HTR-8/SVneo (cell line): Measurements from ENCODE around the gene ITPR1.
"Not testable (repeated sequence)": the region's sequence is repeated elsewhere in the genome, so short reads cannot be mapped to it uniquely, and the experiment has no call there.

Experiments
- DNase-seq: peaks from one replicate; pipeline ENCODE4 v3.0.0; 2011; ENCODE audit warnings: low spot score, mixed read lengths; ENCODE audit not compliant: insufficient read length
- FAIRE-seq: peaks from 2 replicates; lab custom pipeline; 2011; peaks lifted over from hg19 to GRCh38; lab: Jason Lieb, UNC

ITPR1 gene

DNA sequence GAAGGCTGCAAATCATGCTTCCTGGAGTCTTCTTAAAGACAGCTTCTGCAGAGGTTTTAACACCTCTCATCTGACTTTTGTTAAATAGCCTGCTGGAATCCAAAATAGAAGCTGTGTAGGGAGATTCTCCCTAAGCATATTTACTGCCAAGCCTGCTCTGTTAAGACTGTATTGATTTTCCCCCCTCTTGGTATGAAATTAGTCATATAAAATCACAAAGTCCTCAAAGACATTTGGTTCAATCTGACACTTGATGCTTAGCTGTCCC lies 94.6 kb downstream of the ITPR1 start:
- DNase-seq: no peak
- no peak for FAIRE-seq

DNA sequence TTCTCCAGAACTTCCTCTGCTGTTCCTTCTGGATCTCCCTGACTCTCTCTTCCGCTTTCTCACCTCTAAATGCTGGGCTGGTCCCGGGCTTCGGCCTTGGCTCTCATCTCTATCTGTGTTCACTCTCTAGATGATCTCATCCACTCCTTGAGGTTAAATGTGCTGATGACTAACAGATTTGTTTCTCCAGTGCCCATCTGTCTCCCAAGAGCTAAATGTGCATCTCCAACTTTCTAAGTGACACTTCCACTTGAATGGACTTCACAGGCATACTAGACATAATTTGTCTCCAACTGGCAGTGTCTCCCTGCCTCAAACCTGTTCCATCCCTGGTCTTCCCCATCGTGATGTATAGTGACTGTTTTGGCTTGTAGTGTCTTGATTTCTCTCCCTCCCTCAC lies 95.3 kb downstream of the ITPR1 start:
- FAIRE-seq (no peak), DNase-seq (no peak)

DNA sequence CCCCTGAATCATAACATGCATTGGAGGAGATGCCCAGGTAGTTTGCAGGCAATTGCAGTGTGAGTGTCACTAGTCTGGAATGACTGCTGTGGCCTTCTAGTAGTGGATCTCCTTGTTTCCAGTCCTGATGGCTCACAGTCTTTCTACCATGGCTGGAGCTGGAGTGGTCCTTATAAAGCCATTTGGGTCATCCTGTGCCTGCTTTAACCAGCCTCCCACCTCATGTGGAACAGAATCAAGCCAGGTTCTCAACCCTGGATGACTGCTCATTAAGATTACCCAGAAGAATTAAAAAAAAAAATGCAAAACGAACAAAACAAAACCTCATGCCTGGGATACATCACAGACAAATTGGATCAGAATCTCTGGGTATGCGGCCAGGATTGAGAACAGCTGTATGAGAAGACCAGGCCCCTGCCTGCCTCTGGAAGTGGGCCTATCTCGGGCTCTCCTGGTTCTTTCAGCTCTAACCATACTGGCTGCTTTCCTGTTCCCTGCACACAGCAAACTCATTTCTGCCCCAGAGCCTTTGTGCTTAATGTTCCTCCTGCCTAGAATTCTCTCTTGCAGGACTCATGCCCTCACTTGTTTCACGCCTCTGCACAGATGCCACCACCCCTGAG lies 96.4 kb downstream of the ITPR1 start:
- FAIRE-seq: no peak
- no peak for DNase-seq

DNA sequence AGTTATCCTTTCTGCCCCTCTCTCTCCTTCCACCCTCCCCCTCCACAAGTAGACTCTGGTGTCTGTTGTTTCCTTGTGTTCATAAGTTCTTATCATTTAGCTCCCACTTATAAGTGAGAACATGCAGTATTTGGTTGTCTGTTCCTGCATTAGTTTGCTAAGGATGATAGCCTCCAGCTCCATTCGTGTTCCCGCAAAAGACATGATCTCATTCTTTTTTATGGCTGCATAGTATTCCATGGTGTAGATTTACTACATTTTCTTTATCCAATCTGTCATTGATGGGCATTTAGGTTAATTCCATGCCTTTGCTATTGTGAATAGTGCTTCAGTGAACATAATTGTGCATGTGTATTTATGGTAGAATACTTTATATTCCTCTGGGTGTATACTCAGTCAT lies 97.7 kb downstream of the ITPR1 start:
- not testable (repeated sequence) for DNase-seq, FAIRE-seq

DNA sequence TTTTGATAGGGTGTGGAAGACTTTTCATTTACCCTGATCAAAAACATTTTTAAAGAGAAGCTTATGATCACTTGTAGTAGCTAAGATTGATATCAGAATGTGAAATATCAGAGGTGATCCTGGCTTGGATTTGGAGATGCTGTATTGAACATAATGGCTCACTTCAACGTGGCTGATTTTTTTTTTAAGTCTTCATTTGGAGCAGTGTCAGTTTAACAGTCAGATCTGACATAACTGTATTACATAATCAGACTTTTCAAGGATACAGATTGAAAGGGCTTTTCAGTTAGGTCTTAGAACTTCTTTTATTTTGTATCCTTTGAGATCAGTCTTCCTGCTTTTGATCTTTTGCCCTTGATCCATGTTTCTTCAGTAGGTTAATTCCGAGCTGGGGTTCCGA lies 98.5 kb downstream of the ITPR1 start:
- FAIRE-seq: no peak
- no peak for DNase-seq

DNA sequence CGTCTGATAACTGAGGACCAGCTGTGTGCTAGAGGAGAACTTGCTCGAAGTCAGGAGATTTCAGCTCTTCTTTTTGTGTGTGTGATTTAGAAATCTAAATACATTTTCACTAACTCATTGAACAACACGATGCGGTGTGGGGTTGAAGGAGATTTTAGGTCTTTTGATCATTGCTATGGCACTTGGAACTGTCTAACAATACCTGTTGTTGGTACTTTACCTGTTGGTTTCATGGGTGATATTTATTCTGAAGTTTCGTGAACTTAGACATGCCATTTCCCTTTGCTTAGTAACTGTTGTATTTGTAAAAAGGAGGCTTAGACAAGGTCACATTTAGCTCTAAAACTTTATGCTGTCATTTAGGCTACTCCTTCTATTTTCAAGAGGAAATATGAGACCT lies 99.9 kb downstream of the ITPR1 start:
- FAIRE-seq (no peak), DNase-seq (no peak)

DNA sequence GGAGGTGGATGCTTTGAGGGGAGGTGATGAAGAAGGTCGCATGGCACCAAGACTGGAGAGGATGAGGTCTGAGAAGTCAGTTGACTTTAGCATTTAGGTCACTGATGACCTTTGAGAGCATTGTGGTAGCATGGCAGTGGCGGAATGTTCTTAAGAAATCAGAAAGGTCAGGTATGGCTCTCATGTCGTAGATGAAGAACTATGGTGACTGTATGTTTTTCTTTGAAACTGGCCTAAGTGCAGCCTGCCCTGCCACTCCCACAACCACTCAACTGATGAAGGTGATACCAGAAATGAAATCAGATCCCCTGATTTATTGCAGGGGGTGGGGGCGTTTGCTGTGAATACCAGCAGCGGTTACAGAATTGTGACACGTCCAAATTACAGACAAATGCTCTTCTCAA lies 102.6 kb downstream of the ITPR1 start:
- no peak for FAIRE-seq
- DNase-seq: no peak

DNA sequence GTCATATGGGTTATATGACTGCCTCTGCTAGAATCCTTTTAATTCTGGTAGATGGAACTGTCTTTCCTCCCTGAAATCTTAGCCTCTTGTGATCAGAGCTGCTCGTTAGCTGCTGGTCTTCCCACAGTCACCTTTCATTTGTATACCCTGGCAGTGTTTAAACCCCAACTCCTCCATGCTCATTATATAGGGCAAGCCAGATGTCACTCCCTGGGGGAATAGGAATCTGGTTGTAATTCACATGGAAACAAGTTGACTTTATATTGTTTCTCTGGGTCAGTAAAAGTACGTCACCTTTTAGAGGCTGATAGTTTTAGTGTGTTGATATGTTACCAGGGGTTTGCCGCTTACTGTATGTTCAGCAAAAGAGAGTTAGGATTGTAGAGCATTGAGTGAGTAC lies 103.5 kb downstream of the ITPR1 start:
- no peak for DNase-seq
- no peak for FAIRE-seq

DNA sequence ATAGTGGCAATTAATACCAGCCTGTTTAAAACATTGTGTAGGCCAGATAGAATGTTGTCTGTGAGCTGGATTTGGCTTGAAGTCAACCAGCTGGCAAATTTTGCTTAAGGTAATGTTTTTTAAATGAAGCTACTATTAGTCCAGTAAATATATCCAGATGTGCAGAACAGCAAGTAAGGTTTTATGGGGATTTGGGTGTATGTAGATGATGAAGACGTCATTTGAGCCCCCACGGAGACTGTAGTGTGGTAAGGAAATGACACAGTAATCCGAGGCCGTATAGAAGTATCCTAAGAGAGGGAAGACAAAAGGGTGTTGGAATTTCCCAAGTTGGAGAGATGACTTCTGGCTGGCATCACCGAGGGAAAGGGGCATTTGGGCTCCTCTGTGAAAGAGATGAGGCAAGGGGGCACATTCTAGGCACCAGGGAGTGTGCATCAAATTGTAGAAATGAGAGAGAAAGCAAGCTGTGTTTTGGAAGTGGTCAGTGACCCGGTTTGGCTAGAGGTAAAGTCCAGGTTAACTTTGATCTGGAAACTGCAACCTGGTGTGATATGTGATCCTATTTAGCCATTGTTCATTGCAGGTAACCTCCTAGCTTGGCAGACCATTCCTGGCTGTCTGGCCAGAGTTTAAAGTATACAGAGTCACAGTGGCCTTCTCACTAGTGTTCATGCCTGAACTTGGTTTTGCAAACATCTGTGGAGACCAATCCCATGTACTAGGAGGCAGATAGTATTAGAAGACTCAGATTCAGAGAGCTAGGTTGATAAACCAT lies 104.2 kb downstream of the ITPR1 start:
- DNase-seq: no peak
- no peak for FAIRE-seq

DNA sequence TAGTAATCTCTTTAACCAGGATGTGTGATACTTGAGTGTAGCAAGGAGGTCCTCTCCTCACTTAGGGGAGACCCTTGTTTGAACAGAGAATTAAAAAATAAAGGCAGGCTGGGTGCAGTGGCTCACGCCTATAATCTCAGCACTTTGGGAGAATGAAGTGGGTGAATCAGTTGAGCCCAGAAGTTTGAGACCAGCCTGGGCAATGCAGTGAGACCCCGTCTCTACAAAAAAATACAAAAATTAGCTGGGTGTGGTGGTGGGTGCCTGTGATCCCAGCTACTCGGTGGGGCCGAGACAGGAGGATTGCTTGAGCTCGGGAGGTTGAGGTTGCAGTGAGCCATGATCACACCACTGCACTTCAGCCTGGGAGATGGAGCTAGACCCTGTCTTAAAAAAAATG lies 105.1 kb downstream of the ITPR1 start:
- not testable (repeated sequence) for DNase-seq, FAIRE-seq

DNA sequence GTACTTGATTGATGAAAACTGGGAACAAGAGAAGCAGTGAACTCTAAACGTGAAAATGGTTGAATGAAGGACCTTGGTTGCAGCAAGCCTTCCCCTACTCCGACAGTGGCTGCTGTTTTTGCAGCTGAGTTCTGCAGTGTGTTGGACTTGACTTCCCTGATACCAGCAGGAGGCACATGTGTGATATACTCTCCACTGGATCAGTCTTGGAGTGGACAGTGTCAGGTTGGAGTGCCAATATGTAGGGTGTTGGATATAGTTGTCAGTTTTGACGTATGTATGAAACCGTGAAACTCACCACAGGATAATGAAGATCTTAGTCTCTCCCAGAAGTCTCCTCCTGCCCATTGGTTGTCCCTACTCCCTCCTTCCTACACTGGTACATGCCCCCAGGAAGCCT lies 106.5 kb downstream of the ITPR1 start:
- DNase-seq: no peak
- FAIRE-seq: no peak

DNA sequence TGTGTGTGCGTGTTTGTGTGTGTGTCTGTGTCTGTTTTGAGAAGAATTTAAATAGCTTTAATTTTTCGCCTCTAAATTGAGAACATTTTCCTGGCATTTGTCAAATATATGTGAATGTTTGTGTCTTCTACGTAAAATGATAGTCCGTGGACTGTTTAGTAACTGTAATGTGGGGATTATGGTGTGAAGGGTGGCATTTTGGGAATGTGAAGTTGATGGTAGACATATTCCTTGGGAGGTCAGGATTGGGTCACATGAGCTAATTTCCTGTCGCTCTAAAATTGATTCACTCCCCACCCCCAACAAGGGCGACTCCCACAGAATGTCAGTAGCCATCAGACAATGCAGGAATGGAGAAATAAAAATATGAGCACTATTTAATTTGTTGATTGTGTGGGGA lies 107.3 kb downstream of the ITPR1 start:
- DNase-seq (no peak), FAIRE-seq (no peak)

DNA sequence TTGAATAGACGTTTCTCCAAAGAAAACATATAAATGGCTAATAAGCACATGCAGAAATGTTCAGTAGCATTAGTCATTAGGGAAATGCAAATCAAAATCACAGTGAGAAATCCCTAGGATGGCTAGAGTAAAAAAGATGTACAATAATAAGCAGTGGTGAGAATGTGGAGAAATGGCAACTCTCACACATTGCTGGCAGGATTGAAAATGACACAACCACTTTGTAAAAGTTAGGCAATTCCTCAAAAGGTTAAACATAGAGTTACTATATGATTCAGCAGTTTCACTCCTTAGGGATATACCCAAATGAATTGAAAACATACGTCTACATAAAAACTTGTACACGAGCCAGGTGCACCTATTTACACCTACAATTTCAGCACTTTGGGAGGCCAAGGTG lies 108.7 kb downstream of the ITPR1 start:
- FAIRE-seq (no peak), DNase-seq (no peak)

DNA sequence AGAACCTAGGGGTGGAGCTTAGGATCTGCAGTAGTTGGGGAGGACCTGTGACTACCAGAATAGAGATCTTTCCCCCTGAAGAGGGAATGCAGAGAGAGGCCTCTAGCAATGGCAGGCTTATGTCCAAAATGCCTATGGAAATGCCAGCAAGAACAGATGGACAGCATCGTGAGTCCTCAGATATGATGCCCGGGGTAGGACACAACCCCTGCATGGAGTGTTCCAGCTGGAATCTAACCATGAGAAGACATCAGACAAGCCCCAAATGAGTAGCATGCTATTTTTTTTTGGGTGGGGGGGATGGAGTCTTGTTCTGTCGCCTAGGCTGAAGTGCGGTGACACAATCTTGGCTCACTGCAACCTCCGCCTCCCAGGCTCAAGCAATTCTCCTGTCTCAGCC lies 111.5 kb downstream of the ITPR1 start:
- FAIRE-seq (no peak), DNase-seq (no peak)

DNA sequence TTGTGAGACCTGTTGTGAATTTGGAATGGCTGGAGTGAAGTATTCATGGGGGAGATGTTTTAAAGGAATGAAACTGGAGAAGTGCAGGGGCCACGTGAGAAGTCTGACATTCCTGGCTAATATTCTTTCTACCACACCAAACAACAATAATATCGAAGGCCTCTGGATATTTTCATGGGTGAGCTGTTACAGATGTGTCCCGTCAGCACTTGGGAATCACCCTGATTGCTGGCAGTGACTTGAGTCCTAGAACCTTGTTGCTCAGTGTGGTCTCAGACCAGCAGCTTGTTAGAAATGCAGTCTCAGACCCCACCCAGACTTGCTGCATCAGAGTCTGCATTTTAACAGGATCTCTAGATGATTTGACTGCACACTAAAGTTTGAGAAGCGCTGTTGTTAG lies 113.8 kb downstream of the ITPR1 start:
- FAIRE-seq (no peak), DNase-seq (no peak)

DNA sequence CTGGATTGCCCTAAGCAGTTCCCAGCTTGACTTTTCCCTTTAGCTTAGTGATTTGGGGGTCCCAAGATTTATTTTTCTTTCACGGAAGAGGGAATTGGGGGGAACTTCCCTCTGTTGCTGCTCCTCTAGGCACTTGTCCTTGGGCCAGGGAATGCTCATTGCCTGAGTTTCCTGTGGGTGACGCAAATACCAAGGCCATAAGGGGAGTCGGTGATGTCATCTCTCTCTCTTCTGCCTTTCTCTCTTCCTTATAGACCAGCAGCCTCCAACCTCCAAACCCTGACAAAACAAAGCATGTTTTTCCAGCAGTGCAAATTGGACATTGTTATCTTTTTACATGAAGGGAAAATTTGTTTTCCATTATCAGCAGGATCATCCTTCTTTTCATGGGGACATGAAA lies 120.2 kb downstream of the ITPR1 start:
- FAIRE-seq (no peak), DNase-seq (no peak)

DNA sequence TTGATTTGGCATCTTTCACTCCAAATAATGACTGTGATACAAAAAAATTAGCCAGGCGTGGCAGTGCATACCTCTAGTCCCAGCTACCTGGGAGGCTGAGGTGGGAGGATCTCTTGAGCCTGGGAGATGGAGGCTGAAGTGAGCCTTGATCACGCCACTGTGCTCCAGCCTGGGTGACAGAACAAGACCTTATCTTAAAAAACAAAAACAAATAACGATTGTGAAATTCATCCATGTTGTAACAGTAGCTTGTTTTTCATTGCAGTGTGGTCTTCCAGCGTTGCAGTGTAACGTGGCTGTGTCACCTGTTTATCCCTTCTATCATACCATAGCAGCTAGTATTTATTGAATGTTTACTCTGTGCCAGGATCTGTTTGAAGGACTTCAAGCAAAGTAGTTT lies 120.9 kb downstream of the ITPR1 start:
- DNase-seq (no peak), FAIRE-seq (no peak)

DNA sequence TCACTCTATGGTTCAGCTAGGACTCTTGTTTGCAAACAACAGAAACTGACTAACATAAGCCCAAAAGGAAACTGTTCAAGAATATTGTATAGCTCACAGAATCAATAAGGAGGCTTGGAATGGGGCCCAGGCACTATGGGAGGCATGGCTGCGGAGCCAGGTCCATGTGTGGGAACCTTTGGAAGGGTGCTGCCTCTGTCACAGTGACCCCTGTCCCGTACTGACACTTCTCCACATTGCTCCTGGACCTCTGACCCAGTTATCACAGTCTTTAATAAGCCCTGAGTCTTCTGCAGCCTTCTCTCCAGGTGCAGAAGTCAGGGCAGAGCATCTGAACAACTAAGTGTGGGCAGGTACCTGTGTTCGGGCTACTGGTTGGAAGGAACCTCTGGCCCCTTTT lies 121.8 kb downstream of the ITPR1 start:
- no peak for FAIRE-seq
- no peak for DNase-seq

DNA sequence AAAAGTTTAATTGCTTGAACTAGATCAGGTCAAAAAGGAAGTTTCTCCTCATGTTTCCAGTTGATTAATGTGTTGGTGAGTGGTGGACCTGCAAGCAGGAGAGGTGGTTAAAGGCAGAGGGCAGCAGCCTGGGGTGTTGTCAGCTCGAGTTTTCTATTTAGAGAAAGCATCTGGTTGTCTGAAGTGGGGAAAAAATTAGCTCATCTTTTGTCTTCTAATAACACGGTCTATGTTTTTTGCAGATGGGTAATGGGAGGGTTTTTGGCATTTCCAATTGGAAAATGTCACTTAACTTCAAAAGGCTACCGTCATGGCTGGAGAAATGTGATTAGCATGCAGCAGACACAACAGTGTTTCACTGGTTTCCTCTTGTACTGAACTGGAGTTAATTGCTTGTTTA lies 122.6 kb downstream of the ITPR1 start:
- FAIRE-seq: no peak
- no peak for DNase-seq

DNA sequence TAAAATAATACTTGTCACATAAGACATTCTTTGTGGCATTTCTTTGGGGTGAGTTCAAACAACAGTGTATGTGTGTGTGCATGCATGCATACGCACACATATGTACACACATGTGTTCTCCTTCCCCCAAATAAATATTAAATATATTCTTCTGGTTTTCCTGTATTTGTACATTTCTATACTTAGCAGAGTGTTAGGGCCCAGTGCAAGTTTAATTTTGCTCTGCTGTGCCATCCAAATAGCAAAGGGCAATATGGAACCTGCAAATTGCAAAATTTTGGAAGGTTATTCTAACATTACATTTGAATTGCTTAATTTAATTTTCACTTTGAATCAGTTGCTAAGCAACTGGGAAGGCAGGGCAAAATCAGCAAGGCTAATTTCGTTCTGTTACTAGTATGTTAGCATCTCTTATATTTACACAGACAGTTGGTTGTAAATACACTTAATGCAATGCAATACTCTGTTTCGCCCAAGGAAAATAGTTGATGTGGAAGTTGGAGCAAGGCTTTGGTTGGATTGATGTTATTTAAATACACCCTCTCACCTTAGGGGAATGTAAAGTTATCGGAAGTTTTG lies 130.4 kb downstream of the ITPR1 start:
- FAIRE-seq: no peak
- DNase-seq: no peak

DNA sequence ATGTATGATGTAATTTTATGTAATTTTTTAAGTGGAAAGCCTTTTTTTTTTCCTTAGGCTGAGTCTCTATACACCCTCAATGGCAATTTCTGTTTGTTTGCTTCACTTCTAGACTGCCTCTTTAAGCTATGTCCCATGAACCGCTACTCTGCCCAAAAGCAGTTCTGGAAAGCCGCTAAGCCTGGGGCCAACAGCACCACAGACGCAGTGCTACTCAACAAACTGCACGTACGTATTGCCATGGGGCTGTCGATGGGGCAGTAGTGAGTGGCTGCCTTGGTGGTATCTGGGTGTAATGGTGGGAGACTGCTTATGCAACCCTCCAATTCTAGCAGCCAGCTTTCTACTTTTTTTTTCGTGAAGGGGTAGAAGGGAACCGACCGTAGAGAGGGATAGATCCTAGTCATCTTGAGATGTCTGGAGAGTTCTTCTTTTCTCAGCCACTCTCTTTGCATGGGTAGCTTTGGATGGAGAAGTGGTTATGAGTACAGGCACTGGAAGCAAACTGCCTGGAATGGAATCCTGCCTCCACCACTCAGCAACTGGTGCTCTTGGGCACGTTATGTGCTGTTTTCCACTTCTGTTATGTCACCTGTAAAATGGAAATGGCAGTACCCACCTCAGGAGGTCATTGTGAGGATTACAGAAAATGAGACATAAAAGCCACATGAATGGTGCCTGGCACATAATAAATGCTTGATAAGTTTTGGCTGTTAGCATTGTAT lies 134.7 kb downstream of the ITPR1 start:
- FAIRE-seq: no peak
- DNase-seq: no peak
